ENCODE results near the gene CACNA1G. TPM values are rescaled to one million over a fixed set of nuclear protein-coding genes. Genes with fewer than 3 reads are reported as not detected.

CACNA1G gene
- total RNA-seq, 1 donor from 2014 or later: 29.0 TPM

GRCh38 chr17:50527949-50528474 is 32.5 kb upstream of the CACNA1G start:
- Mint-ChIP-seq H3K4me1 (peaks cover 17% of the 10 kb centered on the region), H3K27ac (no peak overlapping the region), H3K4me3 (no peak overlapping the region), H3K27me3 (ENCODE audit: low read depth) (no peaks in the 10 kb centered on the region), H3K9me3 (no peaks in the 10 kb centered on the region), H3K36me3 (no peaks in the 10 kb centered on the region)
- no peak for TF ChIP-seq CTCF (IDR thresholded peaks at IDR 0.05; ENCODE audit: unreplicated experiment)
- DNase-seq (ENCODE audit: low spot score in 2 of 2, unreplicated experiment in 2 of 2): no peak

GRCh38 chr17:50529849-50530248 is 30.7 kb upstream of the CACNA1G start:
- peaks cover 35% of the 10 kb centered on the region for H3K4me1 Mint-ChIP-seq
- DNase-seq (ENCODE audit: low spot score in 2 of 2, unreplicated experiment in 2 of 2): no peak
- H3K27me3 Mint-ChIP-seq (ENCODE audit: low read depth): peaks cover 7% of the 10 kb centered on the region
- H3K27ac Mint-ChIP-seq: no peak overlapping the region
- H3K36me3 Mint-ChIP-seq: no peaks in the 10 kb centered on the region
- no peaks in the 10 kb centered on the region for H3K9me3 Mint-ChIP-seq
- no peak for TF ChIP-seq CTCF (IDR thresholded peaks at IDR 0.05; ENCODE audit: unreplicated experiment)
- H3K4me3 Mint-ChIP-seq: no peak overlapping the region

- Mint-ChIP-seq H3K4me1 (peaks cover 43% of the 10 kb centered on the region), H3K27ac (peak overlapping the region; percentile 68), H3K4me3 (peak overlapping the region; percentile 79), H3K27me3 (ENCODE audit: low read depth) (peaks cover 7% of the 10 kb centered on the region), H3K36me3 (peaks cover 5% of the 10 kb centered on the region), H3K9me3 (no peaks in the 10 kb centered on the region)
- no peak for TF ChIP-seq CTCF (IDR thresholded peaks at IDR 0.05; ENCODE audit: unreplicated experiment)
- DNase-seq (ENCODE audit: low spot score in 2 of 2, unreplicated experiment in 2 of 2): no peak
These were observed 29.0 kb upstream of the CACNA1G start for GRCh38 chr17:50531428-50532025.

GRCh38 chr17:50532452-50533024 is 28.0 kb upstream of the CACNA1G start, which contains the start of gene EPN3:
Gene EPN3, plus strand, starts transcription at chr17:50532735. Its CDS starts 3,822 bp downstream, at chr17:50536557.
- Mint-ChIP-seq H3K36me3 (peaks cover 5% of the 10 kb centered on the region), H3K27me3 (ENCODE audit: low read depth) (peaks cover 7% of the 10 kb centered on the region), H3K9me3 (no peaks in the 10 kb centered on the region), H3K4me3 (peak within 1 kb of the TSS; percentile 79), H3K27ac (peak within 1 kb of the TSS; percentile 96), H3K4me1 (peaks cover 43% of the 10 kb centered on the region)
- no peak for TF ChIP-seq CTCF (IDR thresholded peaks at IDR 0.05; ENCODE audit: unreplicated experiment)
- DNase-seq (ENCODE audit: low spot score in 2 of 2, unreplicated experiment in 2 of 2): peak in 1 of 2 experiments; percentile 80

GRCh38 chr17:50533185-50533584 is 27.3 kb upstream of the CACNA1G start:
- peaks cover 7% of the 10 kb centered on the region for H3K27me3 Mint-ChIP-seq (ENCODE audit: low read depth)
- peak overlapping the region; percentile 79 for H3K4me3 Mint-ChIP-seq
- no peak for DNase-seq (ENCODE audit: low spot score in 2 of 2, unreplicated experiment in 2 of 2)
- peak overlapping the region; percentile 96 for H3K27ac Mint-ChIP-seq
- H3K4me1 Mint-ChIP-seq: peaks cover 43% of the 10 kb centered on the region
- H3K9me3 Mint-ChIP-seq: no peaks in the 10 kb centered on the region
- H3K36me3 Mint-ChIP-seq: peaks cover 5% of the 10 kb centered on the region
- TF ChIP-seq CTCF (IDR thresholded peaks at IDR 0.05; ENCODE audit: unreplicated experiment): no peak

Data from mesothelial cell of epicardium (in vitro differentiated cells).